Measurements from ENCODE around the gene DDX11. TPM values are rescaled to one million over a fixed set of nuclear protein-coding genes. Genes with fewer than 3 reads are reported as not detected.
"Not testable (repeated sequence)": the region's sequence is repeated elsewhere in the genome, so short reads cannot be mapped to it uniquely, and the experiment has no call there.

DDX11 gene
- total and polyA plus RNA-seq, 2 donors (not counting 1 experiment from before 2014, with no cell fraction given) = 4.4 to 13.2 TPM

DNA sequence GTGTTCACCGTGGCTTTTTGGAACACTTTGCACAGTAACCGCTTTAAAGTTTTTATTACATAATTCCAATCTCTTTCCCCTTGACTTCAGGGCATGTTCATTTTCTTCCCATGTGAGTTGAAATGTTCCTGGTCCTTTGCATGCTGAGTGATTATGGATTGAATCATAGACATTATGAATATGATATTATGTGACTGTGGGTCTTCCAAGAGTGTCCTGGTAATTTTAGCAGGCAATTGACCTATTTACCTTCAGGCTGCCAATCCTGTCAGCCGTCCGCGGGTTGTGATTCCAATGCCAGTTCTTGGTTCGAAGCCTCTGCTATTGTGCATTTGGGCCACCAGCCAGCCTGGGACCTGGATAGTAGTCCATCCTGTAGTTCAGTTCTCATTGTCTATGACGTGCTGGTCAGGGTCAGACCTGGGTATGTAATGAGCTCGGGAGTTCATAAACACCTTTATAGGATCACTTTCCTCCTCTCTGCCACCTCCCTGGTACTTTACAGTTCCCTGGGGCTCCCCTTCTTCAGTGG lies 32.6 kb upstream of the DDX11 start:
- H3K4me3 ChIP-seq (replicated peaks in 1 of 4; ENCODE audit: control extremely low read depth in 1 of 4, insufficient read depth in 1 of 4, low read depth in 3 of 4, low read length in 4 of 4) = no peak overlapping the region
- no peaks in the 10 kb centered on the region for H3K4me1 ChIP-seq (ENCODE audit: control insufficient read depth, extremely low read depth, insufficient read depth, low read length)
- H2AFZ ChIP-seq (ENCODE audit: low read length) = no peak overlapping the region
- TF ChIP-seq EZH2 (IDR thresholded peaks at IDR 0.05; ENCODE audit: low read length, missing control alignments) = no peak
- TF ChIP-seq, protein P1, sequence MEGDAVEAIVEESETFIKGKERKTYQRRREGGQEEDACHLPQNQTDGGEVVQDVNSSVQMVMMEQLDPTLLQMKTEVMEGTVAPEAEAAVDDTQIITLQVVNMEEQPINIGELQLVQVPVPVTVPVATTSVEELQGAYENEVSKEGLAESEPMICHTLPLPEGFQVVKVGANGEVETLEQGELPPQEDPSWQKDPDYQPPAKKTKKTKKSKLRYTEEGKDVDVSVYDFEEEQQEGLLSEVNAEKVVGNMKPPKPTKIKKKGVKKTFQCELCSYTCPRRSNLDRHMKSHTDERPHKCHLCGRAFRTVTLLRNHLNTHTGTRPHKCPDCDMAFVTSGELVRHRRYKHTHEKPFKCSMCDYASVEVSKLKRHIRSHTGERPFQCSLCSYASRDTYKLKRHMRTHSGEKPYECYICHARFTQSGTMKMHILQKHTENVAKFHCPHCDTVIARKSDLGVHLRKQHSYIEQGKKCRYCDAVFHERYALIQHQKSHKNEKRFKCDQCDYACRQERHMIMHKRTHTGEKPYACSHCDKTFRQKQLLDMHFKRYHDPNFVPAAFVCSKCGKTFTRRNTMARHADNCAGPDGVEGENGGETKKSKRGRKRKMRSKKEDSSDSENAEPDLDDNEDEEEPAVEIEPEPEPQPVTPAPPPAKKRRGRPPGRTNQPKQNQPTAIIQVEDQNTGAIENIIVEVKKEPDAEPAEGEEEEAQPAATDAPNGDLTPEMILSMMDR (conservative IDR thresholded peaks at IDR 0.05 in 1 of 2, IDR thresholded peaks at IDR 0.05 in 1 of 2; ENCODE audit: low read depth in 1 of 2, low read length in 2 of 2) = no peak
- no peaks in the 10 kb centered on the region for H3K36me3 ChIP-seq (ENCODE audit: control insufficient read depth, insufficient read depth, low read length)
- H3K4me2 ChIP-seq (ENCODE audit: extremely low read depth, insufficient read depth, low read length) = no peak overlapping the region
- no peak overlapping the region for H3K9ac ChIP-seq (ENCODE audit: insufficient read depth, low read length)
- no peak for DNase-seq (ENCODE audit: low read depth in 2 of 2)
- H3K9me3 ChIP-seq (ENCODE audit: control insufficient read depth, insufficient read depth, low read depth, low read length) = no peaks in the 10 kb centered on the region
- H3K79me2 ChIP-seq (ENCODE audit: control insufficient read depth, insufficient read depth, low read length) = no peaks in the 10 kb centered on the region
- no peak overlapping the region for H3K27ac ChIP-seq (ENCODE audit: insufficient read depth, low read length)
- no peaks in the 10 kb centered on the region for H4K20me1 ChIP-seq (ENCODE audit: control insufficient read depth, extremely low read depth, insufficient read depth, low read length)
- no peaks in the 10 kb centered on the region for H3K27me3 ChIP-seq (ENCODE audit: control insufficient read depth, insufficient read depth, low read length)

DNA sequence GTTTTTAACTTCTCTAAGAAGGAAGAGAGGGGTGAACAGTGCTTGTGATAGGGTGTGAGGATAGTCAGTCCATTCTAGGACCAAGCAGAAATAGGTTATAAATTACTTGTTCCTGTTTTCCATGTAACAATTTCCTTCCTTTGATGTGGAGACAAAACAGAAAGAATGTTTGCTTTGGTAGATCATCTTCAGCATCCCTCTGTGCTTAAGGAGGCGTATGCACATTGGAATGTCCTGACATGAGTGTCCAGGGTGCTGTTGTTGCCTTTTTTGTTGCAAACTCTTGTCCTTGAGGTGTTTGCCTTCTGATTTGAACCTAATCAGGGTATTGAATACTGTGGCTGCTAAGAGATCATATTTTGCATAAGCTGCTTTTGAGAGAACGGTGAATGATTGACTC lies 23.5 kb upstream of the DDX11 start:
- not testable (repeated sequence) for H3K4me2 ChIP-seq (ENCODE audit: extremely low read depth, insufficient read depth, low read length); H3K9ac ChIP-seq (ENCODE audit: insufficient read depth, low read length); H3K4me3 ChIP-seq (replicated peaks in 1 of 4; ENCODE audit: control extremely low read depth in 1 of 4, insufficient read depth in 1 of 4, low read depth in 3 of 4, low read length in 4 of 4); H3K9me3 ChIP-seq (ENCODE audit: control insufficient read depth, insufficient read depth, low read depth, low read length); H2AFZ ChIP-seq (ENCODE audit: low read length); H3K36me3 ChIP-seq (ENCODE audit: control insufficient read depth, insufficient read depth, low read length); H3K79me2 ChIP-seq (ENCODE audit: control insufficient read depth, insufficient read depth, low read length); H3K27ac ChIP-seq (ENCODE audit: insufficient read depth, low read length); H4K20me1 ChIP-seq (ENCODE audit: control insufficient read depth, extremely low read depth, insufficient read depth, low read length); H3K4me1 ChIP-seq (ENCODE audit: control insufficient read depth, extremely low read depth, insufficient read depth, low read length); H3K27me3 ChIP-seq (ENCODE audit: control insufficient read depth, insufficient read depth, low read length)
- peak in 1 of 2 donors; percentile 43 for DNase-seq (ENCODE audit: low read depth in 2 of 2)

DNA sequence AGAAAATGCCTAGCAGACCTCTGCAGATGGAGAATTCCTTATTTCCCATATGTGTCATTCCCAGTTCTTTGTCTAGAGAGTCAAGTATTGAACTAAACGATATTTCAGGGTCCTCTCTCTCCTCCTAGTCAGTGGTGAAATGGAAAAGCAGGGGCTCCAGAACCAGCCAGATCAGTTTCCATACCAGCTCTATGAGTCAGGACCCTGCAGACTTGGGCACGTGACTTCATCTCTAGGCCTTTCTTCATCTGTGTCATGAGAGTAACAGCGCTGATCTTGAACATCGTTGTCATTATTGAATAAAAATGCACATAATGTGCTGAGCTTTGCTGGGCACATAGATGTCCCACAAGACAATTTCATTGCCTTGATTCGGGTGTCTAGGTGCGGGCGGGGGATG lies 23.1 kb upstream of the DDX11 start:
- not testable (repeated sequence) for H3K79me2 ChIP-seq (ENCODE audit: control insufficient read depth, insufficient read depth, low read length); H3K9ac ChIP-seq (ENCODE audit: insufficient read depth, low read length); H4K20me1 ChIP-seq (ENCODE audit: control insufficient read depth, extremely low read depth, insufficient read depth, low read length); H3K27me3 ChIP-seq (ENCODE audit: control insufficient read depth, insufficient read depth, low read length); H3K4me1 ChIP-seq (ENCODE audit: control insufficient read depth, extremely low read depth, insufficient read depth, low read length); H3K27ac ChIP-seq (ENCODE audit: insufficient read depth, low read length); H3K9me3 ChIP-seq (ENCODE audit: control insufficient read depth, insufficient read depth, low read depth, low read length); H3K4me3 ChIP-seq (replicated peaks in 1 of 4; ENCODE audit: control extremely low read depth in 1 of 4, insufficient read depth in 1 of 4, low read depth in 3 of 4, low read length in 4 of 4); H3K36me3 ChIP-seq (ENCODE audit: control insufficient read depth, insufficient read depth, low read length); H2AFZ ChIP-seq (ENCODE audit: low read length); H3K4me2 ChIP-seq (ENCODE audit: extremely low read depth, insufficient read depth, low read length)
- DNase-seq (ENCODE audit: low read depth in 2 of 2) = peak in 1 of 2 donors; percentile 39

DNA sequence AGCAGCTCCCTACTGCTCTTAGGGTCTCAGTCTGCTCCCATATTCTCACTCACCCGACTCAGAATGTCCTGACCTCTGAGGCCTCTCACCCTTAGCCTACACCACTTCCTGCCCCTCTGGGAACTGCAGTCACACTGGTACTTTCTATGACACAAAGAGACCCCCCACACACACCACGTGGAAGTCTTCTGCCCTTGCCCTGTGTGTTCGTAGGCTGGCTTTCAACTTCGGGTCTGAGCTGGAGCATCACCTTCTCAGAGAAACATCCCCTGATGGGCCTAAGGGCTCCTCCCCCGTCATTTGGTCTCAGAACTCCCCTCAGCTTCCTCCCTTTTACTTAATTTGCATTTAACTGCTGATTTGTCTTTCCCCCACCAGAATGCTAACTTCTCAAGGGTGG lies 22.0 kb upstream of the DDX11 start:
- not testable (repeated sequence) for DNase-seq (ENCODE audit: low read depth in 2 of 2); H4K20me1 ChIP-seq (ENCODE audit: control insufficient read depth, extremely low read depth, insufficient read depth, low read length); H3K79me2 ChIP-seq (ENCODE audit: control insufficient read depth, insufficient read depth, low read length); H3K4me3 ChIP-seq (replicated peaks in 1 of 4; ENCODE audit: control extremely low read depth in 1 of 4, insufficient read depth in 1 of 4, low read depth in 3 of 4, low read length in 4 of 4); H3K36me3 ChIP-seq (ENCODE audit: control insufficient read depth, insufficient read depth, low read length); H3K4me1 ChIP-seq (ENCODE audit: control insufficient read depth, extremely low read depth, insufficient read depth, low read length); H3K9me3 ChIP-seq (ENCODE audit: control insufficient read depth, insufficient read depth, low read depth, low read length); H3K4me2 ChIP-seq (ENCODE audit: extremely low read depth, insufficient read depth, low read length); H3K9ac ChIP-seq (ENCODE audit: insufficient read depth, low read length); H2AFZ ChIP-seq (ENCODE audit: low read length); H3K27ac ChIP-seq (ENCODE audit: insufficient read depth, low read length); H3K27me3 ChIP-seq (ENCODE audit: control insufficient read depth, insufficient read depth, low read length)

DNA sequence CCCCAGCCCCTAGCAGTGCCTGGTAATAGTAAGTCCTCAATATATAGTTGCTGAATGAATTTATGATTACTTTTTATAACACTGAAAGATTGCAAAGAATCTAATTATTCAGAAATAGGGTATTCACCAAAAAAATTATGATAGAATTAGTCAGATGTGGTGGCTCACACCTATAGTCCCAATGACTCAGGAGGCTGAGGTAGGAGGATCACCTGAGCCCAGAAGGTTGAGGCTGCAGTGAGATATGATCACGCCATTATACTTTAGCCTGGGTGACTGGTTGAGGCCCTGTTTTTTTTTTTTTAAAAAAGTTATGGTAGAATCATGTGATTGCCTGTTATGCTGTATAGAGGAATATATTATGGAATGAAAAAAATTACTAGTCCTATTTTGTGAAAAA lies 21.5 kb upstream of the DDX11 start:
- H3K79me2 ChIP-seq (ENCODE audit: control insufficient read depth, insufficient read depth, low read length); H3K4me2 ChIP-seq (ENCODE audit: extremely low read depth, insufficient read depth, low read length); H3K27ac ChIP-seq (ENCODE audit: insufficient read depth, low read length); H4K20me1 ChIP-seq (ENCODE audit: control insufficient read depth, extremely low read depth, insufficient read depth, low read length); H3K9me3 ChIP-seq (ENCODE audit: control insufficient read depth, insufficient read depth, low read depth, low read length); H3K9ac ChIP-seq (ENCODE audit: insufficient read depth, low read length); DNase-seq (ENCODE audit: low read depth in 2 of 2); H3K4me3 ChIP-seq (replicated peaks in 1 of 4; ENCODE audit: control extremely low read depth in 1 of 4, insufficient read depth in 1 of 4, low read depth in 3 of 4, low read length in 4 of 4); H3K36me3 ChIP-seq (ENCODE audit: control insufficient read depth, insufficient read depth, low read length); H3K4me1 ChIP-seq (ENCODE audit: control insufficient read depth, extremely low read depth, insufficient read depth, low read length); H2AFZ ChIP-seq (ENCODE audit: low read length); H3K27me3 ChIP-seq (ENCODE audit: control insufficient read depth, insufficient read depth, low read length): not testable (repeated sequence)

DNA sequence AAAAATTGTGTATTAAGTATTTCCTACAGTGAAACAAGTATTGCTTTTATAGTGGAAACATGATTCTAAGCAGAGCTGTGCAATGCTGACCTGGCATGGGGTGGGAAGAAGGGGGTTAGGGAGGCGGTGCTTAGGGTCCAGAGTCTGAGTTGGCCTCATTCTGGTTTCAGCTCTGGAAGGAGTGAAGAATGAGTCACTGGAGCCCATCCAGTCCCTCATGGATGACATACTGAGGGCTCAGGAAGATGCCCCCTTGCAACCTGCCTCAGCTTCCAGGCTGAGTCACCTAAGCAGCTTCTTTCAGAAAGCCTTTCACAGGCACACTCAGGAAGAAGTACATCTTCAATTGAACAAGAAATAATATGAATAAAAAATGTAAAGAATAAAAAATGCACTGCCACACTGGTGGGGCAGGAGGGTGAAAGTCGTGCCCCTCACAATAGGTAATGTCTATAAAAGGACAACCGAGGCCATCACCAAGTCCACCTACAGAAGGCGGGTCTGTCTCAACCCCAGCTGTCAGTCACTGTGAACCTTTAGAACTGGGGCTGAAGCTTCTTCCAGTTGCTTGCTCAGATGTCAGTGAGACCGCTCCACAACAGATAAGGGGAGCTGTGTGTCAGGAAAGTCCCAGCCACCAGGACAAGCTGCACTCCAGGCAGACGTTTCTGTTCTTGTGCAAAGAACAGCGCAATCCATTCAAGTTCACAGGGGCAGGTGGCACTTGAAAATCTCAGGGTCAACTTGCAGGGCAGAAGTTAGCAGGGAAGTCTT lies 20.8 kb upstream of the DDX11 start:
- not testable (repeated sequence) for H3K27ac ChIP-seq (ENCODE audit: insufficient read depth, low read length); H3K27me3 ChIP-seq (ENCODE audit: control insufficient read depth, insufficient read depth, low read length); H3K79me2 ChIP-seq (ENCODE audit: control insufficient read depth, insufficient read depth, low read length); H3K9me3 ChIP-seq (ENCODE audit: control insufficient read depth, insufficient read depth, low read depth, low read length); H3K4me3 ChIP-seq (replicated peaks in 1 of 4; ENCODE audit: control extremely low read depth in 1 of 4, insufficient read depth in 1 of 4, low read depth in 3 of 4, low read length in 4 of 4); H3K36me3 ChIP-seq (ENCODE audit: control insufficient read depth, insufficient read depth, low read length); H4K20me1 ChIP-seq (ENCODE audit: control insufficient read depth, extremely low read depth, insufficient read depth, low read length); H3K4me1 ChIP-seq (ENCODE audit: control insufficient read depth, extremely low read depth, insufficient read depth, low read length); H2AFZ ChIP-seq (ENCODE audit: low read length); H3K9ac ChIP-seq (ENCODE audit: insufficient read depth, low read length); H3K4me2 ChIP-seq (ENCODE audit: extremely low read depth, insufficient read depth, low read length)
- DNase-seq (ENCODE audit: low read depth in 2 of 2) = peak; percentile 67 to 68

Data from fibroblast of lung (primary cell).